NCI-H1092 (cell line): ENCODE results near the gene GATAD2B.
A peak's percentile ranks its signal among the peaks of the same experiment; 100 is the strongest.
"Not testable (repeated sequence)": the region's sequence is repeated elsewhere in the genome, so short reads cannot be mapped to it uniquely, and the experiment has no call there.

Experiments used
- DNase-seq: peaks from one replicate; lab custom pipeline; 2025; lab: John Stamatoyannopoulos, UW

Gene GATAD2B

GRCh38 chr1:153929981-153930948 is 7.5 kb upstream of the GATAD2B start:
- no peak for DNase-seq

- no peak for DNase-seq
Observed at GRCh38 chr1:153929426-153929825, 6.7 kb upstream of the GATAD2B start.

GRCh38 chr1:153928791-153929341 is 6.1 kb upstream of the GATAD2B start:
- DNase-seq = no peak

GRCh38 chr1:153928245-153928644 is 5.5 kb upstream of the GATAD2B start:
- no peak for DNase-seq

- no peak for DNase-seq
Observed at GRCh38 chr1:153926405-153926804, 3.6 kb upstream of the GATAD2B start.

- DNase-seq = peak; percentile 63
Observed at GRCh38 chr1:153922076-153922971, 448 bp downstream of the GATAD2B start.

GRCh38 chr1:153921803-153922075 is 1.0 kb downstream of the GATAD2B start:
- DNase-seq = no peak

GRCh38 chr1:153921080-153921802 is 1.5 kb downstream of the GATAD2B start:
- no peak for DNase-seq

GRCh38 chr1:153919876-153920852 is 2.6 kb downstream of the GATAD2B start:
- DNase-seq = no peak

GRCh38 chr1:153916297-153916696 is 6.5 kb downstream of the GATAD2B start:
- DNase-seq = no peak

- no peak for DNase-seq
Observed at GRCh38 chr1:153912349-153912748, 10.4 kb downstream of the GATAD2B start.

GRCh38 chr1:153910560-153910959 is 12.2 kb downstream of the GATAD2B start:
- DNase-seq = not testable (repeated sequence)

GRCh38 chr1:153908071-153908470 is 14.7 kb downstream of the GATAD2B start:
- no peak for DNase-seq

- no peak for DNase-seq
Observed at GRCh38 chr1:153907134-153907533, 15.6 kb downstream of the GATAD2B start.

GRCh38 chr1:153906396-153906795 is 16.4 kb downstream of the GATAD2B start:
- DNase-seq = no peak

GRCh38 chr1:153905908-153906307 is 16.9 kb downstream of the GATAD2B start:
- not testable (repeated sequence) for DNase-seq

- DNase-seq = no peak
Observed at GRCh38 chr1:153903841-153904455, 18.8 kb downstream of the GATAD2B start.

GRCh38 chr1:153899509-153899908 is 23.3 kb downstream of the GATAD2B start:
- DNase-seq = no peak

- not testable (repeated sequence) for DNase-seq
Observed at GRCh38 chr1:153895866-153896265, 26.9 kb downstream of the GATAD2B start.

GRCh38 chr1:153891042-153891441 is 31.7 kb downstream of the GATAD2B start:
- not testable (repeated sequence) for DNase-seq
